Measurements from ENCODE around the gene SLC6A18.

SLC6A18 gene

GRCh38 chr5:1187234-1187949 is 37.8 kb upstream of the SLC6A18 start:
- no peak for DNase-seq

- no peak for DNase-seq
Observed at GRCh38 chr5:1187950-1188334, 37.2 kb upstream of the SLC6A18 start.

- DNase-seq = no peak
Observed at GRCh38 chr5:1188464-1188863, 36.7 kb upstream of the SLC6A18 start.

- no peak for DNase-seq
Observed at GRCh38 chr5:1189269-1189668, 35.9 kb upstream of the SLC6A18 start.

GRCh38 chr5:1190278-1190677 is 34.9 kb upstream of the SLC6A18 start:
- DNase-seq = no peak

- DNase-seq = no peak
Observed at GRCh38 chr5:1190837-1191239, 34.3 kb upstream of the SLC6A18 start.

- DNase-seq = no peak
Observed at GRCh38 chr5:1192971-1193590, 32.1 kb upstream of the SLC6A18 start.

GRCh38 chr5:1193591-1193985 is 31.6 kb upstream of the SLC6A18 start:
- no peak for DNase-seq

GRCh38 chr5:1194378-1194777 is 30.8 kb upstream of the SLC6A18 start:
- DNase-seq = no peak

GRCh38 chr5:1195439-1195838 is 29.7 kb upstream of the SLC6A18 start:
- no peak for DNase-seq

- no peak for DNase-seq
Observed at GRCh38 chr5:1195916-1196315, 29.3 kb upstream of the SLC6A18 start.

GRCh38 chr5:1196562-1196961 is 28.6 kb upstream of the SLC6A18 start:
- DNase-seq = no peak

- DNase-seq = no peak
Observed at GRCh38 chr5:1197876-1198666, 27.1 kb upstream of the SLC6A18 start.

GRCh38 chr5:1199340-1199648 is 25.9 kb upstream of the SLC6A18 start:
- DNase-seq = no peak

- no peak for DNase-seq
Observed at GRCh38 chr5:1199649-1200494, 25.3 kb upstream of the SLC6A18 start.

- no peak for DNase-seq
Observed at GRCh38 chr5:1200495-1201326, 24.5 kb upstream of the SLC6A18 start.

- DNase-seq = no peak
Observed at GRCh38 chr5:1201327-1202025, 23.7 kb upstream of the SLC6A18 start, which contains the start of gene SLC6A19. Gene SLC6A19 (plus strand): TSS chr5:1201595. CDS start chr5:1201651, 56 bp downstream.

GRCh38 chr5:1202026-1202797 is 23.0 kb upstream of the SLC6A18 start:
- no peak for DNase-seq

- no peak for DNase-seq
Observed at GRCh38 chr5:1202798-1203185, 22.4 kb upstream of the SLC6A18 start.

- no peak for DNase-seq
Observed at GRCh38 chr5:1203311-1203967, 21.7 kb upstream of the SLC6A18 start.

Measured in NCI-H2227 treated with DMSO at 0.1 percent for 48 hours (cell line).